Measurements from ENCODE around the gene LEAP2.

DNA sequence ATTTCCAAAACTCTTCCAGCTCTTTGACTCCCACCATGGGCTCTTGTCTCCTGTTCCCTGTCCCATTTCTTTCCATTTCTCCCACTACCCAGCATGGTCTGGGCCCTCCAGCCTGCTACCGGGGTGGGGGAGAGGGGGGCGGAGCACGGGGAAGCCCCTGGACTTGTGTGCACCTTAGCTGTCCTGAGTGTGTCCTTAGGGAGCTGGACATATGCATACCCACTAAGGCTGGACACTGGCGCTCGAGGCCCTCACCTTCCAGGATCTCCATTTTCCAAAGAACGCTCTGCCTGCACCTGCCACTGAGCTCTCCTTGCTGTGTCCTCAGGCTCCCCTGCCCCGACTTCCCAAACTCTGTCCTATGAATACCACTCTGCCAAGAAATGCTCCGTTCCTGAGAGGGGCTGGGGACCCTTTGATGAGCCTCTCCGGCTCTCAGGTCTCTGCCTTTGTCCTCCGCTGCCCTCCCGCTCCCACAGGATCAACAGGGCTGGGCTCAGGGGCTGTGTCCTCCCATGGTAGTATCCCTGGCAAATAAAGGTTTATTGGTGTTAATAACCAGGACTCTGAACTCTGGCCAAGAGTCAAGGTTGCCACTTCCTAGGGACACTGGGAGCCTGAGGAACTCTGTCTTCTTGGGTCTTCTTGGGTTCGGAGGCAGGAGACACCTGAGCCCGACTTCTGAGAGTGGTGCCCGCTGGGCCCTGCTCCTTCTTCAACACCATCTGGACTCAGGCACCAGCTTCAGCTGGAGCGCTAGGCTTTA is 42.2 kb upstream of the LEAP2 start:
- TF ChIP-seq SMC3 (IDR thresholded peaks at IDR 0.05; ENCODE audit: borderline replicate concordance, low read length): no peak
- TF ChIP-seq, protein P1, sequence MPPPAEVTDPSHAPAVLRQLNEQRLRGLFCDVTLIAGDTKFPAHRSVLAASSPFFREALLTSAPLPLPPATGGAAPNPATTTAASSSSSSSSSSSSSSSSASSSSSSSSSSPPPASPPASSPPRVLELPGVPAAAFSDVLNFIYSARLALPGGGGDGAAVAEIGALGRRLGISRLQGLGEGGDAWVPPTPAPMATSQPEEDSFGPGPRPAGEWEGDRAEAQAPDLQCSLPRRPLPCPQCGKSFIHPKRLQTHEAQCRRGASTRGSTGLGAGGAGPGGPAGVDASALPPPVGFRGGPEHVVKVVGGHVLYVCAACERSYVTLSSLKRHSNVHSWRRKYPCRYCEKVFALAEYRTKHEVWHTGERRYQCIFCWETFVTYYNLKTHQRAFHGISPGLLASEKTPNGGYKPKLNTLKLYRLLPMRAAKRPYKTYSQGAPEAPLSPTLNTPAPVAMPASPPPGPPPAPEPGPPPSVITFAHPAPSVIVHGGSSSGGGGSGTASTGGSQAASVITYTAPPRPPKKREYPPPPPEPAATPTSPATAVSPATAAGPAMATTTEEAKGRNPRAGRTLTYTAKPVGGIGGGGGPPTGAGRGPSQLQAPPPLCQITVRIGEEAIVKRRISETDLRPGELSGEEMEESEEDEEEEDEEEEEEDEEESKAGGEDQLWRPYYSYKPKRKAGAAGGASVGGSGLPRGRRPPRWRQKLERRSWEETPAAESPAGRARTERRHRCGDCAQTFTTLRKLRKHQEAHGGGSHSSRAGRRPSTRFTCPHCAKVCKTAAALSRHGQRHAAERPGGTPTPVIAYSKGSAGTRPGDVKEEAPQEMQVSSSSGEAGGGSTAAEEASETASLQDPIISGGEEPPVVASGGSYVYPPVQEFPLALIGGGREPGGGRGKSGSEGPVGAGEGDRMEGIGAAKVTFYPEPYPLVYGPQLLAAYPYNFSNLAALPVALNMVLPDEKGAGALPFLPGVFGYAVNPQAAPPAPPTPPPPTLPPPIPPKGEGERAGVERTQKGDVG (CRISPR knock-in tag; IDR thresholded peaks at IDR 0.05): no peak
- TF ChIP-seq, protein P2, sequence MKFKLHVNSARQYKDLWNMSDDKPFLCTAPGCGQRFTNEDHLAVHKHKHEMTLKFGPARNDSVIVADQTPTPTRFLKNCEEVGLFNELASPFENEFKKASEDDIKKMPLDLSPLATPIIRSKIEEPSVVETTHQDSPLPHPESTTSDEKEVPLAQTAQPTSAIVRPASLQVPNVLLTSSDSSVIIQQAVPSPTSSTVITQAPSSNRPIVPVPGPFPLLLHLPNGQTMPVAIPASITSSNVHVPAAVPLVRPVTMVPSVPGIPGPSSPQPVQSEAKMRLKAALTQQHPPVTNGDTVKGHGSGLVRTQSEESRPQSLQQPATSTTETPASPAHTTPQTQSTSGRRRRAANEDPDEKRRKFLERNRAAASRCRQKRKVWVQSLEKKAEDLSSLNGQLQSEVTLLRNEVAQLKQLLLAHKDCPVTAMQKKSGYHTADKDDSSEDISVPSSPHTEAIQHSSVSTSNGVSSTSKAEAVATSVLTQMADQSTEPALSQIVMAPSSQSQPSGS (IDR thresholded peaks at IDR 0.05; ENCODE audit: low read length): no peak
- TF ChIP-seq EP300 (IDR thresholded peaks at IDR 0.05; ENCODE audit: borderline replicate concordance in 1 of 2, control insufficient read depth in 1 of 2, low read depth in 2 of 2, low read length in 2 of 2): no peak
- no peak for TF ChIP-seq JUND (IDR thresholded peaks at IDR 0.05; ENCODE audit: low read depth, low read length)
- TF ChIP-seq, protein P3, sequence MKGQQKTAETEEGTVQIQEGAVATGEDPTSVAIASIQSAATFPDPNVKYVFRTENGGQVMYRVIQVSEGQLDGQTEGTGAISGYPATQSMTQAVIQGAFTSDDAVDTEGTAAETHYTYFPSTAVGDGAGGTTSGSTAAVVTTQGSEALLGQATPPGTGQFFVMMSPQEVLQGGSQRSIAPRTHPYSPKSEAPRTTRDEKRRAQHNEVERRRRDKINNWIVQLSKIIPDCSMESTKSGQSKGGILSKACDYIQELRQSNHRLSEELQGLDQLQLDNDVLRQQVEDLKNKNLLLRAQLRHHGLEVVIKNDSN (IDR thresholded peaks at IDR 0.05; ENCODE audit: borderline replicate concordance, extremely low read length, insufficient read depth, low read depth, low read length): no peak
- TF ChIP-seq, protein P4, sequence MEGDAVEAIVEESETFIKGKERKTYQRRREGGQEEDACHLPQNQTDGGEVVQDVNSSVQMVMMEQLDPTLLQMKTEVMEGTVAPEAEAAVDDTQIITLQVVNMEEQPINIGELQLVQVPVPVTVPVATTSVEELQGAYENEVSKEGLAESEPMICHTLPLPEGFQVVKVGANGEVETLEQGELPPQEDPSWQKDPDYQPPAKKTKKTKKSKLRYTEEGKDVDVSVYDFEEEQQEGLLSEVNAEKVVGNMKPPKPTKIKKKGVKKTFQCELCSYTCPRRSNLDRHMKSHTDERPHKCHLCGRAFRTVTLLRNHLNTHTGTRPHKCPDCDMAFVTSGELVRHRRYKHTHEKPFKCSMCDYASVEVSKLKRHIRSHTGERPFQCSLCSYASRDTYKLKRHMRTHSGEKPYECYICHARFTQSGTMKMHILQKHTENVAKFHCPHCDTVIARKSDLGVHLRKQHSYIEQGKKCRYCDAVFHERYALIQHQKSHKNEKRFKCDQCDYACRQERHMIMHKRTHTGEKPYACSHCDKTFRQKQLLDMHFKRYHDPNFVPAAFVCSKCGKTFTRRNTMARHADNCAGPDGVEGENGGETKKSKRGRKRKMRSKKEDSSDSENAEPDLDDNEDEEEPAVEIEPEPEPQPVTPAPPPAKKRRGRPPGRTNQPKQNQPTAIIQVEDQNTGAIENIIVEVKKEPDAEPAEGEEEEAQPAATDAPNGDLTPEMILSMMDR (IDR thresholded peaks at IDR 0.05 in 2 of 3, conservative IDR thresholded peaks at IDR 0.05 in 1 of 3; ENCODE audit: control insufficient read depth in 2 of 3, extremely low read depth in 1 of 3, insufficient read depth in 1 of 3, low read depth in 3 of 3, low read length in 3 of 3): no peak

Data from GM12878 (cell line).